SU-DHL-6 (cell line): ENCODE results near the gene ASB3.

Experiments used
- H2AFZ ChIP-seq: fragments of 200-600 bp; sonication (generic); 2 replicates; pipeline ENCODE4 v1.6.1; 2014; ENCODE audit warnings: low read depth, mild to moderate bottlenecking, moderate library complexity, mixed read lengths, antibody characterized with exemption, low read length; ENCODE audit not compliant: severe bottlenecking
- H3F3A ChIP-seq: fragments of 200-600 bp; shearing (Covaris generic); 2 replicates; pipeline ENCODE4 v1.6.0; 2016; ENCODE audit warnings: antibody characterized with exemption, mild to moderate bottlenecking; ENCODE audit not compliant: insufficient read depth
- H3K27ac ChIP-seq: fragments of 200-600 bp; sonication (generic); 2 replicates; pipeline ENCODE4 v1.5.1; 2016; ENCODE audit warnings: low read depth, mild to moderate bottlenecking, low read length, moderate library complexity, mixed read lengths
- H3K27me3 ChIP-seq: fragments of 200-600 bp; sonication (generic), shearing (Covaris generic); 2 replicates; pipeline ENCODE4 v1.6.0; 2014; ENCODE audit warnings: mild to moderate bottlenecking, low read length
- H3K36me3 ChIP-seq: fragments of 200-600 bp; sonication (generic); 2 replicates; pipeline ENCODE4 v1.6.1; 2014; ENCODE audit warnings: mild to moderate bottlenecking, low read length, mixed read lengths
- H3K4me2 ChIP-seq: fragments of 300-600, 200-600 bp; shearing (Covaris generic), sonication (generic); 2 replicates; pipeline ENCODE4 v1.6.0; 2014; ENCODE audit warnings: low read length, low read depth, mild to moderate bottlenecking; ENCODE audit not compliant: poor library complexity, severe bottlenecking
- H3K4me3 ChIP-seq: fragments of 200-600 bp; sonication (generic); 2 replicates; pipeline ENCODE4 v1.5.1; 2014; ENCODE audit warnings: antibody characterized with exemption, low read length, mild to moderate bottlenecking, mixed read lengths; ENCODE audit not compliant: insufficient read depth, poor library complexity, severe bottlenecking
- H3K79me2 ChIP-seq: fragments of 200-600 bp; sonication (generic); 2 replicates; pipeline ENCODE4 v1.6.1; 2014; ENCODE audit warnings: mild to moderate bottlenecking, low read length, moderate library complexity; ENCODE audit not compliant: insufficient read depth
- H3K9ac ChIP-seq: fragments of 200-600 bp; sonication (generic); 2 replicates; pipeline ENCODE4 v1.7.0; 2014; ENCODE audit warnings: mild to moderate bottlenecking, low read length
- H3K9me2 ChIP-seq: fragments of 200-600 bp; sonication (generic); replicated peaks from 2 replicates; pipeline ENCODE4 v1.6.1; 2014; ENCODE audit warnings: low read length; ENCODE audit not compliant: insufficient read depth
- H3K9me3 ChIP-seq: fragments of 200-600 bp; sonication (generic); 2 replicates; pipeline ENCODE4 v1.6.1; 2014; ENCODE audit warnings: low read length, mixed read lengths; ENCODE audit not compliant: insufficient read depth
- H4K20me1 ChIP-seq: fragments of 200-600 bp; sonication (generic); 2 replicates; pipeline ENCODE4 v1.6.1; 2014; ENCODE audit warnings: low read depth, mild to moderate bottlenecking, antibody characterized with exemption, low read length, moderate library complexity, mixed read lengths
- CTCF ChIP-seq: fragments of 200-600 bp; sonication (generic); IDR thresholded peaks from one replicate; pipeline ENCODE4 v1.5.1; 2017; ENCODE audit warnings: antibody characterized with exemption, mild to moderate bottlenecking, low read length, moderate library complexity; ENCODE audit not compliant: insufficient read depth, poor library complexity, severe bottlenecking
- EZH2phosphoT487 ChIP-seq: fragments of 200-600 bp; sonication (generic), shearing (Covaris generic); conservative IDR thresholded peaks from 2 replicates; pipeline ENCODE4 v1.6.1; 2018; ENCODE audit warnings: mild to moderate bottlenecking, antibody characterized with exemption, low read length, moderate library complexity, mixed read lengths

The ASB3 gene

GRCh38 chr2:53655256-53655655 lies 131.5 kb downstream of the ASB3 start:
- Histone ChIP-seq H3K9me2 (no peaks in the 10 kb centered on the region), H3K27me3 (no peaks in the 10 kb centered on the region), H3K27ac (no peak overlapping the region), H2AFZ (no peak overlapping the region), H3K9me3 (no peaks in the 10 kb centered on the region), H3K9ac (no peak overlapping the region), H3K36me3 (no peaks in the 10 kb centered on the region), H3K4me2 (no peak overlapping the region), H4K20me1 (no peaks in the 10 kb centered on the region), H3K79me2 (no peaks in the 10 kb centered on the region), H3K4me3 (no peak overlapping the region), H3F3A (no peaks in the 10 kb centered on the region)
- TF ChIP-seq EZH2phosphoT487 (no peak), CTCF (no peak)

- TF ChIP-seq CTCF (no peak), EZH2phosphoT487 (no peak)
- no peaks in the 10 kb centered on the region for H3K9me2 ChIP-seq
- no peak overlapping the region for H3K4me2 ChIP-seq
- H3K27me3 ChIP-seq: no peaks in the 10 kb centered on the region
- no peak overlapping the region for H3K9ac ChIP-seq
- no peak overlapping the region for H3K27ac ChIP-seq
- H3F3A ChIP-seq: no peaks in the 10 kb centered on the region
- H3K36me3 ChIP-seq: no peaks in the 10 kb centered on the region
- no peak overlapping the region for H2AFZ ChIP-seq
- no peaks in the 10 kb centered on the region for H3K9me3 ChIP-seq
- H3K4me3 ChIP-seq: no peak overlapping the region
- H4K20me1 ChIP-seq: no peaks in the 10 kb centered on the region
- no peaks in the 10 kb centered on the region for H3K79me2 ChIP-seq
These were observed 132.4 kb downstream of the ASB3 start for GRCh38 chr2:53654396-53654795.

- no peak overlapping the region for H3K4me2 ChIP-seq
- H3F3A ChIP-seq: no peaks in the 10 kb centered on the region
- H3K9me3 ChIP-seq: no peaks in the 10 kb centered on the region
- TF ChIP-seq CTCF (no peak), EZH2phosphoT487 (no peak)
- H2AFZ ChIP-seq: no peak overlapping the region
- H3K27ac ChIP-seq: no peak overlapping the region
- no peaks in the 10 kb centered on the region for H3K36me3 ChIP-seq
- H3K9ac ChIP-seq: no peak overlapping the region
- no peaks in the 10 kb centered on the region for H3K79me2 ChIP-seq
- H3K4me3 ChIP-seq: no peak overlapping the region
- no peaks in the 10 kb centered on the region for H3K9me2 ChIP-seq
- no peaks in the 10 kb centered on the region for H3K27me3 ChIP-seq
- H4K20me1 ChIP-seq: no peaks in the 10 kb centered on the region
These were observed 134.6 kb downstream of the ASB3 start for GRCh38 chr2:53652131-53652530.

- Histone ChIP-seq H3K27ac (no peak overlapping the region), H3K9me2 (no peaks in the 10 kb centered on the region), H3K4me2 (no peak overlapping the region), H3K79me2 (no peaks in the 10 kb centered on the region), H4K20me1 (no peaks in the 10 kb centered on the region), H3K36me3 (no peaks in the 10 kb centered on the region), H3K27me3 (no peaks in the 10 kb centered on the region), H3F3A (no peaks in the 10 kb centered on the region), H3K4me3 (no peak overlapping the region), H3K9ac (no peak overlapping the region), H2AFZ (no peak overlapping the region), H3K9me3 (no peaks in the 10 kb centered on the region)
- TF ChIP-seq CTCF (no peak), EZH2phosphoT487 (no peak)
These were observed 140.0 kb downstream of the ASB3 start for GRCh38 chr2:53646788-53647187.
